OCI-LY3 (cell line): Measurements from ENCODE around the gene C1QL3.

ENCODE experiments used
- H2AFZ ChIP-seq: fragments of 200-600, 300-600 bp; shearing (Covaris generic); 2 replicates; pipeline ENCODE4 v1.6.0; 2014; ENCODE audit warnings: antibody characterized with exemption, low read depth, low read length
- H3K27ac ChIP-seq: fragments of 200-600, 300-600 bp; sonication (generic); 2 replicates; pipeline ENCODE4 v1.5.1; 2014; ENCODE audit warnings: mild to moderate bottlenecking, low read length, moderate library complexity, mixed read lengths
- H3K27me3 ChIP-seq: fragments of 200-600, 300-600 bp; sonication (generic); 2 replicates; pipeline ENCODE4 v1.6.1; 2014; ENCODE audit warnings: low read depth, low read length, mixed read lengths
- H3K36me3 ChIP-seq: fragments of 200-600, 300-600 bp; sonication (generic); replicated peaks from 2 replicates; pipeline ENCODE3; 2014; ENCODE audit warnings: low read depth, low read length, mixed read lengths
- H3K4me1 ChIP-seq: fragments of 300-600, 200-600 bp; sonication (generic); 2 replicates; pipeline ENCODE4 v1.6.1; 2014; ENCODE audit warnings: low read length, mixed read lengths
- H3K4me2 ChIP-seq: fragments of 200-600, 300-600 bp; sonication (generic); 2 replicates; pipeline ENCODE4 v1.6.1; 2014; ENCODE audit warnings: low read length, mixed read lengths
- H3K4me3 ChIP-seq: fragments of 300-600, 200-600 bp; sonication (generic); 2 replicates; pipeline ENCODE4 v1.5.1; 2014; ENCODE audit warnings: antibody characterized with exemption, mild to moderate bottlenecking, low read length, moderate library complexity
- H3K79me2 ChIP-seq: fragments of 300-600, 200-600 bp; shearing (Covaris generic); 2 replicates; pipeline ENCODE4 v1.6.1; 2014; ENCODE audit warnings: mild to moderate bottlenecking, low read length, mixed read lengths
- H3K9ac ChIP-seq: fragments of 300-600, 200-600 bp; shearing (Covaris generic); 2 replicates; pipeline ENCODE4 v1.6.0; 2014; ENCODE audit warnings: mild to moderate bottlenecking, low read length, moderate library complexity
- H3K9me3 ChIP-seq: fragments of 200-600, 300-600 bp; shearing (Covaris generic); 2 replicates; pipeline ENCODE4 v1.6.1; 2014; ENCODE audit warnings: low read length, mixed read lengths; ENCODE audit not compliant: insufficient read depth
- H4K20me1 ChIP-seq: fragments of 200-600, 300-600 bp; sonication (generic); 2 replicates; pipeline ENCODE4 v1.6.1; 2016; ENCODE audit warnings: low read length, mixed read lengths; ENCODE audit not compliant: insufficient read depth
- EZH2phosphoT487 ChIP-seq: fragments of 200-600 bp; shearing (Covaris generic); IDR thresholded peaks from 2 replicates; pipeline ENCODE4 v1.6.1; 2018; ENCODE audit warnings: antibody characterized with exemption, mixed run types, low read depth
- TF ChIP-seq, protein P1 (sequence below): fragments of 200-600, 300-600 bp; sonication (generic); IDR thresholded peaks from 2 replicates; pipeline ENCODE4 v1.5.1; 2014; ENCODE audit warnings: antibody characterized with exemption, low read length, low read depth

The C1QL3 gene

DNA sequence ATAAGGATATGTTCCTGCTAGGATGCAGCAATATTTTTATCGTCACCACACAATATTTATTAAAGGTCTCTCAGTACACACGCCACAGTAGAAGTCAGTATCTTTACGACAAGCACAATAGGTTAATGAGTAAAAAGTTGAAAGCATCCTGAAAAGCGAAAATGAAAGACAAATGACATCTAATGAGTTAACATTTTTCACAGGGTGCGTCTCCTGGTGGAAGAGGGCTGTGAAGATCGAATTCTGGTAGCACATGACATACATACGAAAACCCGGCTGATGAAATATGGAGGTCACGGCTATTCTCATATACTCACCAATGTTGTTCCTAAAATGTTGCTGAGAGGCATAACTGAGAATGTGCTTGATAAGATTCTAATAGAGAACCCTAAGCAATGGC, 10.8 kb downstream of the C1QL3 start:
- H4K20me1 ChIP-seq, result no peaks in the 10 kb centered on the region
- no peaks in the 10 kb centered on the region for H3K36me3 ChIP-seq
- H2AFZ ChIP-seq, result no peak overlapping the region
- H3K4me2 ChIP-seq, result no peak overlapping the region
- no peaks in the 10 kb centered on the region for H3K27me3 ChIP-seq
- no peaks in the 10 kb centered on the region for H3K4me1 ChIP-seq
- TF ChIP-seq, protein P1, sequence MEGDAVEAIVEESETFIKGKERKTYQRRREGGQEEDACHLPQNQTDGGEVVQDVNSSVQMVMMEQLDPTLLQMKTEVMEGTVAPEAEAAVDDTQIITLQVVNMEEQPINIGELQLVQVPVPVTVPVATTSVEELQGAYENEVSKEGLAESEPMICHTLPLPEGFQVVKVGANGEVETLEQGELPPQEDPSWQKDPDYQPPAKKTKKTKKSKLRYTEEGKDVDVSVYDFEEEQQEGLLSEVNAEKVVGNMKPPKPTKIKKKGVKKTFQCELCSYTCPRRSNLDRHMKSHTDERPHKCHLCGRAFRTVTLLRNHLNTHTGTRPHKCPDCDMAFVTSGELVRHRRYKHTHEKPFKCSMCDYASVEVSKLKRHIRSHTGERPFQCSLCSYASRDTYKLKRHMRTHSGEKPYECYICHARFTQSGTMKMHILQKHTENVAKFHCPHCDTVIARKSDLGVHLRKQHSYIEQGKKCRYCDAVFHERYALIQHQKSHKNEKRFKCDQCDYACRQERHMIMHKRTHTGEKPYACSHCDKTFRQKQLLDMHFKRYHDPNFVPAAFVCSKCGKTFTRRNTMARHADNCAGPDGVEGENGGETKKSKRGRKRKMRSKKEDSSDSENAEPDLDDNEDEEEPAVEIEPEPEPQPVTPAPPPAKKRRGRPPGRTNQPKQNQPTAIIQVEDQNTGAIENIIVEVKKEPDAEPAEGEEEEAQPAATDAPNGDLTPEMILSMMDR, result no peak
- no peak for TF ChIP-seq EZH2phosphoT487
- no peaks in the 10 kb centered on the region for H3K79me2 ChIP-seq
- H3K27ac ChIP-seq, result no peak overlapping the region
- H3K4me3 ChIP-seq, result no peak overlapping the region
- no peak overlapping the region for H3K9ac ChIP-seq
- no peaks in the 10 kb centered on the region for H3K9me3 ChIP-seq

DNA sequence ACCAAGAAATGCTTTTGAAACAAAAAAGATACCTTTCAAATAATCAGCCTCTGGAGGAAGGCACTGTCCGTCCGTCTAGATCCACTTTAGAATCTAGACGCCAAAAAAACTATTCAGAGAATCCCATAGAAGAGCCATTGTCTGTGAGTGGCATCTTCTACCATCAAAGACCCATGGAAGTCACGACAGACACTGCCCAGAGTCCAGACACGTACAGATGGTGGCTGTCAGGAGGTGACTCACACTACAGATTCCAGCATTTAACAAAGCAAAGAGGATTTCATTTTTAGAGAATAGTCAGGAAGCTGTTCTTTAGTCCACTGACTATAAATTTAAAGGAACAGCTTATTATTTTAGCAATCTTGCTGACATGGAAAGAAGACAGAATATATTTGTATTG, 11.7 kb downstream of the C1QL3 start:
- TF ChIP-seq EZH2phosphoT487, result no peak
- TF ChIP-seq, protein P1, result no peak
- H3K27me3 ChIP-seq, result no peaks in the 10 kb centered on the region
- no peaks in the 10 kb centered on the region for H3K36me3 ChIP-seq
- H3K4me1 ChIP-seq, result no peaks in the 10 kb centered on the region
- H3K79me2 ChIP-seq, result no peaks in the 10 kb centered on the region
- no peak overlapping the region for H3K4me2 ChIP-seq
- H3K9ac ChIP-seq, result no peak overlapping the region
- H3K9me3 ChIP-seq, result no peaks in the 10 kb centered on the region
- no peak overlapping the region for H2AFZ ChIP-seq
- H3K27ac ChIP-seq, result no peak overlapping the region
- no peaks in the 10 kb centered on the region for H4K20me1 ChIP-seq
- no peak overlapping the region for H3K4me3 ChIP-seq

DNA sequence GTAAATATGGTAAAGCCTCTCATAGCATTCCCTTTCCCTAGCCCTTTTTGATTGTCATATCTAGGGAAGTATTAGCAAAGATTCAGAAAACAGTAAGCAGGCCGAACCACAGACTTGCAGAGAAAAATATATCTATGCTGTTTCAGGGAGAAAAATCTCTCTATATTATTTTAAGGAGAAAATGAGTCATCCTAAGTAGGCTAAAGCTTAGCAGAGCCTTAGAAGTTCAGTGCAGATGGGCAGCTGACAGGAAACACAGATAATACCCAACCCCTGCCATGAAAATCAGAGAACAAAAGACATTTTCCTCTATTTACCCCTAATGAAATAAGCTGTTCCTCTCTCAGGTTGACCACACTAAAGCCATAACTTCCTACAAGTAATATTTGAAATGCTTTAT, 16.5 kb downstream of the C1QL3 start:
- Histone ChIP-seq H3K4me1 (no peaks in the 10 kb centered on the region), H3K27me3 (no peaks in the 10 kb centered on the region), H4K20me1 (no peaks in the 10 kb centered on the region), H2AFZ (no peak overlapping the region), H3K4me3 (no peak overlapping the region), H3K9me3 (no peaks in the 10 kb centered on the region), H3K27ac (no peak overlapping the region), H3K4me2 (no peak overlapping the region), H3K79me2 (no peaks in the 10 kb centered on the region), H3K36me3 (no peaks in the 10 kb centered on the region), H3K9ac (no peak overlapping the region)
- no peak for TF ChIP-seq EZH2phosphoT487
- TF ChIP-seq, protein P1, result no peak

DNA sequence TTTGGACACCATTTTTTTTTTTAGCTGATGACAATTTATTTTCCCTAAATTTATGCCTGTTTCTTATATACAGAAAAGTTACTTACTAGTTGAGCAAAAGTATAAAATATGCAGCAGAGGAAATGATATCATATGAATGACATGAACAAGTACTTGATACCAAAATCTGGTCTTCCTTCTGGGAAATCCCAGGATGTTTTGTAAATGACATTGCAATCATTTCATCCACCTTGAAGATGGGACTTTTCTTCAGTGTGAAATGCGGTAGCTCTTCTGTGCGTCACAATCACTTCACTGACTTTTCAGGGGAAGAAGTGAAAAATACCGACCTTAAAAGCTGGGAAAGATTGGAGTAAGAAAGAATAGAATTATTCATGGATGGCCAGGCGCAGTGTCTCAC, 23.8 kb downstream of the C1QL3 start:
- Histone ChIP-seq H3K4me3 (no peak overlapping the region), H3K36me3 (no peaks in the 10 kb centered on the region), H3K9me3 (no peaks in the 10 kb centered on the region), H2AFZ (no peak overlapping the region), H3K79me2 (no peaks in the 10 kb centered on the region), H3K9ac (no peak overlapping the region), H3K4me1 (no peaks in the 10 kb centered on the region), H3K27ac (no peak overlapping the region), H3K27me3 (no peaks in the 10 kb centered on the region), H3K4me2 (no peak overlapping the region), H4K20me1 (no peaks in the 10 kb centered on the region)
- no peak for TF ChIP-seq EZH2phosphoT487
- TF ChIP-seq, protein P1, result no peak
